Colonic mucosa (tissue), 4 donors: ENCODE results near the gene UGGT2. TPM values are rescaled to one million over a fixed set of nuclear protein-coding genes. Genes with fewer than 3 reads are reported as not detected.

ENCODE experiments used
- DNase-seq: peaks from one replicate; pipeline ENCODE4 v3.0.0-alpha.2; 2020
- H3K27ac ChIP-seq: fragments of 200-600 bp; one replicate; pipeline ENCODE4 v1.8.0; 2021
- H3K27me3 ChIP-seq: fragments of 200-600 bp; one replicate; pipeline ENCODE4 v1.8.0; 2021
- H3K36me3 ChIP-seq: fragments of 200-600 bp; one replicate; pipeline ENCODE4 v1.8.0; 2021
- H3K4me1 ChIP-seq: fragments of 200-600 bp; one replicate; pipeline ENCODE4 v1.8.0; 2021; ENCODE audit warnings: mild to moderate bottlenecking
- H3K4me3 ChIP-seq: fragments of 200-600 bp; one replicate; pipeline ENCODE4 v1.8.0; 2021
- H3K9ac ChIP-seq, 2 donors: one replicate each; pipeline ENCODE4 v1.7.0; 2013; ENCODE audit warnings: control low read depth in 2 of 2, low read depth in 2 of 2, low read length in 2 of 2
- H3K9me3 ChIP-seq: fragments of 200-600 bp; one replicate; pipeline ENCODE4 v1.8.0; 2021
- CTCF ChIP-seq: fragments of 200-600 bp; IDR thresholded peaks from one replicate; pipeline ENCODE4 v1.8.0; 2022; ENCODE audit warnings: antibody characterized with exemption, mild to moderate bottlenecking
- intact Hi-C: fragments of 100-400 bp; cut with DNase I; formaldehyde crosslinking; loops from one replicate; pipeline ENCODE4 v1.14.1; 2022
- total RNA-seq, 2 donors: library from RNA; stranded (reverse); fragmentation: NEBNext Ultra II Directional in 1 of 2; extraction: Animal tissue kit (Norgen Biotek cat#: 25700) in 1 of 2; gene quantifications; one replicate each; pipeline ENCODE4 v1.2.1, GENCODE V29; 2021
- donor health status: healthy.
- donor health status: DM: no; HTN: no; CAD: no.
- donor health status: DM: no; HTN: no; CAD: no.

The UGGT2 gene
- total RNA-seq, 2 donors from 2014 or later = 16.3 to 18.0 TPM

- Histone ChIP-seq H3K27me3 (no peaks in the 10 kb centered on the region), H3K27ac (no peak overlapping the region), H3K36me3 (no peaks in the 10 kb centered on the region), H3K4me1 (no peaks in the 10 kb centered on the region), H3K4me3 (no peak overlapping the region), H3K9ac (no peak overlapping the region), H3K9me3 (no peaks in the 10 kb centered on the region)
- TF ChIP-seq CTCF = no peak
- intact Hi-C loops = no loop called here
- DNase-seq = no peak
Measured at GRCh38 chr13:95926231-95926630, 127.0 kb downstream of the UGGT2 start.

GRCh38 chr13:95924389-95924994 is 128.7 kb downstream of the UGGT2 start:
- intact Hi-C loops = no loop called here
- H3K27me3 ChIP-seq = no peaks in the 10 kb centered on the region
- H3K36me3 ChIP-seq = no peaks in the 10 kb centered on the region

GRCh38 chr13:95921485-95921884 is 131.7 kb downstream of the UGGT2 start:
- H3K9me3 ChIP-seq = no peaks in the 10 kb centered on the region
- no peak overlapping the region for H3K9ac ChIP-seq
- no peak for DNase-seq
- no peak overlapping the region for H3K4me3 ChIP-seq
- H3K27ac ChIP-seq = no peak overlapping the region
- no peak for TF ChIP-seq CTCF
- H3K27me3 ChIP-seq = no peaks in the 10 kb centered on the region
- no peaks in the 10 kb centered on the region for H3K4me1 ChIP-seq
- intact Hi-C loops = no loop called here
- H3K36me3 ChIP-seq = no peaks in the 10 kb centered on the region

More at GRCh38 chr13:95924389-95924994, 128.7 kb downstream of the UGGT2 start:
- Histone ChIP-seq H3K4me3 (no peak overlapping the region), H3K9me3 (no peaks in the 10 kb centered on the region), H3K4me1 (no peaks in the 10 kb centered on the region), H3K9ac (no peak overlapping the region), H3K27ac (no peak overlapping the region)
- DNase-seq = no peak
- no peak for TF ChIP-seq CTCF

GRCh38 chr13:95920485-95920884 is 132.7 kb downstream of the UGGT2 start:
- TF ChIP-seq CTCF = no peak
- Histone ChIP-seq H3K9ac (no peak overlapping the region), H3K27me3 (no peaks in the 10 kb centered on the region), H3K9me3 (no peaks in the 10 kb centered on the region), H3K36me3 (no peaks in the 10 kb centered on the region), H3K27ac (no peak overlapping the region), H3K4me3 (no peak overlapping the region), H3K4me1 (no peaks in the 10 kb centered on the region)
- intact Hi-C loops = no loop called here
- no peak for DNase-seq

- no peak for TF ChIP-seq CTCF
- Histone ChIP-seq H3K9ac (no peak overlapping the region), H3K4me3 (no peak overlapping the region), H3K9me3 (no peaks in the 10 kb centered on the region), H3K4me1 (no peaks in the 10 kb centered on the region), H3K27me3 (no peaks in the 10 kb centered on the region), H3K36me3 (no peaks in the 10 kb centered on the region), H3K27ac (no peak overlapping the region)
- DNase-seq = no peak
- intact Hi-C loops = no loop called here
Measured at GRCh38 chr13:95918860-95919259, 134.3 kb downstream of the UGGT2 start.
